Astrocyte of the cerebellum (primary cell): ENCODE data around the gene RPS2.
"Not testable (repeated sequence)": the region's sequence is repeated elsewhere in the genome, so short reads cannot be mapped to it uniquely, and the experiment has no call there.

Source experiments
- DNase-seq: peaks from one replicate; pipeline ENCODE4 v3.0.0-alpha.2; 2011; ENCODE audit warnings: low read depth
- H3K4me3 ChIP-seq: 2 replicates; pipeline ENCODE4 v1.5.1; 2011; ENCODE audit warnings: mild to moderate bottlenecking, low read depth, low read length, moderate library complexity
- in situ Hi-C: cut with HindIII; loops from 2 replicates; pipeline ENCODE4 v1.10.0; 2017; ENCODE audit warnings: low sequenced_read_pairs
- TF ChIP-seq, protein P1 (sequence below): IDR thresholded peaks from 2 replicates; pipeline ENCODE4 v1.5.1; 2012; ENCODE audit warnings: low read length, low read depth, moderate library complexity, mild to moderate bottlenecking; ENCODE audit errors: missing control alignments

RPS2 gene

DNA sequence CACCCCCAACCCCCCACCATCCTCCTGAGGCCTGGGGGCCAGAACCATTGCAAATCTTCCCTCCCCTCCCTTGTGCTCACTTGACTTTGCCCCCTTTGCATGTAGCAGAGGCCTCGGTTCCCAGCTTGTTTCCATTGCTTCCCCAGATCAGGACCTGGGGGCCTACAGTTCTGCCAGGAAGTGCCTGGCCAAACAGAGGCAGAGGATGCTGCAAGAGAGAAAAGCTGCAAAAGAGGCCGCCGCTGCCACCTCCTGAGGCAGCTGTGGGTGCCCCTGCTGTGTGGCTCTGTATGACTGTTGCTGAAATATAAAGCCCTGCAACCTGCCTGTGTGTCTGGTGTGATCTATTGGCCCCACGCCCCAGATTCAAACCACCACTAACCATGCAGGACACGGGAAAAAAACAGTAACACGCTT lies 3.0 kb downstream of the RPS2 start:
- in situ Hi-C loops, result no loop called here
- TF ChIP-seq, protein P1, sequence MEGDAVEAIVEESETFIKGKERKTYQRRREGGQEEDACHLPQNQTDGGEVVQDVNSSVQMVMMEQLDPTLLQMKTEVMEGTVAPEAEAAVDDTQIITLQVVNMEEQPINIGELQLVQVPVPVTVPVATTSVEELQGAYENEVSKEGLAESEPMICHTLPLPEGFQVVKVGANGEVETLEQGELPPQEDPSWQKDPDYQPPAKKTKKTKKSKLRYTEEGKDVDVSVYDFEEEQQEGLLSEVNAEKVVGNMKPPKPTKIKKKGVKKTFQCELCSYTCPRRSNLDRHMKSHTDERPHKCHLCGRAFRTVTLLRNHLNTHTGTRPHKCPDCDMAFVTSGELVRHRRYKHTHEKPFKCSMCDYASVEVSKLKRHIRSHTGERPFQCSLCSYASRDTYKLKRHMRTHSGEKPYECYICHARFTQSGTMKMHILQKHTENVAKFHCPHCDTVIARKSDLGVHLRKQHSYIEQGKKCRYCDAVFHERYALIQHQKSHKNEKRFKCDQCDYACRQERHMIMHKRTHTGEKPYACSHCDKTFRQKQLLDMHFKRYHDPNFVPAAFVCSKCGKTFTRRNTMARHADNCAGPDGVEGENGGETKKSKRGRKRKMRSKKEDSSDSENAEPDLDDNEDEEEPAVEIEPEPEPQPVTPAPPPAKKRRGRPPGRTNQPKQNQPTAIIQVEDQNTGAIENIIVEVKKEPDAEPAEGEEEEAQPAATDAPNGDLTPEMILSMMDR, result no peak
- no peak overlapping the region for H3K4me3 ChIP-seq
- no peak for DNase-seq

DNA sequence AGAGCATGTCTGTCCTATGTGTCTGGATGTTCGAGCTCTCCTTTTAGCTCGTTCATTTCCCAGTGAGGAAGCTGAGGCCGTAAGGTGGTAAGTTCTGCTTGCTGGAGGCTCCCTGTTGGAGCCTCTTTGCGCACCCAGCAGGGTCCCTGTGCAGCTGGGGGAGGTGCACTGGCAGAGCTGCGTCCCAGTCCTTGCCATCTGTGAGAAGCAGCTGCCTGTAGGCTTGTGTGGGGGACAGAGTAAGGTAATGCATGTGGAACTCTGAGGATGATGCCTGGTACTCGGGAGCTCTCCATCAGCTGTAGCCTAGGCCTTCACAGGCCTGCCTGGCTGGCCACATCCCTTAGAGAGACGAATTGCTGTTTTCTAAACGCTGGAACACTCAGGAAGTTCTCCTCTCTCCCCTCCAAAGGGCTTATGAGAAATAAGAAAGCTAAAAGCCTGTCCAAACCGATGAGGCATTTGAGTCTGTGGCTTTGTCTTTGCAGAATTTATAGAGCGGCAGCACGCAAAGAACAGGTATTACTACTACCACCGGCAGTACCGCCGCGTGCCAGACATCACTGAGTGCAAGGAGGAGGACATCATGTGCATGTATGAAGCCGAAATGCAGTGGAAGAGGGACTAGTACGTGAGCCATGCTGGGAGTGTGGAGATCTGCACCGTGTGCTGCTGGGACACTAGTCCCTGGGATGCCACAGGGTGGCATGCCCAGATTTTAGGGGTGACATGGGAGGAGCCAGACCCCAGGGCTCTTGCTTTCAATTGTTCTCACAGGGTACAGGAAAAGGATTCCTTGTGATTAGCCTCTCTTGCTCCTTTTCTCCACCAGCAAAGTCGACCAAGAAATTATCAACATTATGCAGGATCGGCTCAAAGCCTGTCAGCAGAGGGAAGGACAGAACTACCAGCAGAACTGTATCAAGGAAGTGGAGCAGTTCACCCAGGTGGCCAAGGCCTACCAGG lies 3.7 kb downstream of the RPS2 start:
- in situ Hi-C loops, result no loop called here
- H3K4me3 ChIP-seq, result peak overlapping the region; percentile 83
- TF ChIP-seq, protein P1, result no peak
- no peak for DNase-seq

DNA sequence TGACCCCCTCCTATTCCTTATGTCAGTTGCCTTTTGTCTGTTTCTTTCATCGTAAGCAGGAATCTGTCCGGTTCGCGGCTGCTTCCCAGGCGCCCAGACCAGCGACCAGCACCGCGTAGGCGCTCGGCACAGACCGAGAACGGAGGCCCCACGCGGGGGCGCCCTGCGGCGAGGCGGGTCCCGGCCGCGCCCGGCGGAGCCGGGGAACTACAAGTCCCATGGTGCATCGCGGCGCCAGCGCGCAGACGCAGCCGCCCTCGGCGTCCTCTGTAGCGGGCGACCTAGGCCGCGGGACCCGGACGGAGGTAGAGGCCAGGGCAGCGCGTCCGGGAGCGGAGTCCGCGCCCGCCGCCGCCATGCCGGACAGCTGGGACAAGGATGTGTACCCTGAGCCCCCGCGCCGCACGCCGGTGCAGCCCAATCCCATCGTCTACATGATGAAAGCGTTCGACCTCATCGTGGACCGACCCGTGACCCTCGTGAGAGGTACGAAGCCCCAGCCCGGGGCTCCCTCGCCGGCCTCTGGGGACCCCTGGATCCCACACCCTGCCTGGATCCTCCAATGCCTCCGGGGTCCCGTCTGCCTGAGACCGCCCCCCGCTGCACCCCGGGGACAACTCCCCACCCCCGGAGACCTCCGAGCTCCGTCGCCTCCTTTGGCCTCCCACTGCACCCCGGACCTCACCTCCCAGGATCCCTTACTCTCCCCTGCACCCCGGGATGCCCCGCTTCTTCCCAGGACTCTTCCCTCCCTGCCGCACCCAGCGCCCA lies 5.2 kb downstream of the RPS2 start, which contains the start of gene NDUFB10:
Gene NDUFB10, plus strand, starts transcription at position 270 of the 771 bp plus-strand sequence. Its CDS starts 87 bp downstream, at position 357.
- in situ Hi-C loops, result no loop called here
- TF ChIP-seq, protein P1, result peak; percentile 38
- peak; percentile 44 for DNase-seq
- peak within 1 kb of the TSS; percentile 83 for H3K4me3 ChIP-seq

DNA sequence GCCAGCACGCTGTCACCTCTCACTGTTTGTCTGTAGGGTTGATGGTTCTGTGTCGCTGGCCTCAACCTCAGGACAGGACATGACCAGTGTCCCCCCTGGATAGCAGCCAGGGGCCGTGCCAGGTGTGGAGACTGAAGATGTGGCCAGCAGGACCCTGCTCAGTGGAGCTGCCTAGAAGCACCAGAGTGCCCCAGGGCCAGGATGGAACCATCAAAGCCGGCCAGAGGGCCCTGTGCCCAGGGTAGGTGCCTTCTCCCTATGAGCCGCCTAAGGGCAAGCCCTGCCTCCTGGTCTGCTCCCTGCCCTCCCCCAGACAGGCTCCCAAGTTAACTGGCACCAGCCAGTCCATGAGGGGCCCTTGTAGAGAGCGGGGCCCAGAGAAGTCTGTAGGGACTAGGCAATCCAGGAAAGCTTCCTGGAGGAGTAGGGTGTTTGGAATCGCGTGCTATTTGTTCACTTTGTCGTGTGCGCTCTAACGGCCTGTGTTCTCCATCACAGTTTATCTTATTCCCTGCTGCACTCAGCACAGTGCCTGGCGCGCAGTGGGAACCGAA lies 5.8 kb downstream of the RPS2 start:
- in situ Hi-C loops, result no loop called here

DNA sequence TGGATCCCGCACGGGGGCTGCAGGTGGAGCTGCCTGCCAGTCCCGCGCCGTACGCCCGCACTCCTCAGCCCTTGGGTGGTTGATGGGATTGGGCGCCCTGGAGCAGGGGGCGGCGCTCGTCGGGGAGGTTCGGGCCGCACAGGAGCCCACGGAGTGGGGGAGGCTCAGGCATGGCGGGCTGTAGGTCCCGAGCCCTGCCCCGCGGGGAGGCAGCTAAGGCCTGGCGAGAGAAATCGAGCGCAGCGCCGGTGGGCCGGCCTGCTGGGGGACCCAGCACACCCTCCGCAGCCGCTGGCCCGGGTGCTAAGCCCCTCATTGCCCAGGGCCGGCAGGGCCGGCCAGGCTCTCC lies 6.5 kb downstream of the RPS2 start:
- DNase-seq, in situ Hi-C loops, H3K4me3 ChIP-seq: not testable (repeated sequence)

More for the DNA sequence above, 5.8 kb downstream of the RPS2 start:
- no peak for DNase-seq
- TF ChIP-seq, protein P1, result no peak
- H3K4me3 ChIP-seq, result peak overlapping the region; percentile 83

DNA sequence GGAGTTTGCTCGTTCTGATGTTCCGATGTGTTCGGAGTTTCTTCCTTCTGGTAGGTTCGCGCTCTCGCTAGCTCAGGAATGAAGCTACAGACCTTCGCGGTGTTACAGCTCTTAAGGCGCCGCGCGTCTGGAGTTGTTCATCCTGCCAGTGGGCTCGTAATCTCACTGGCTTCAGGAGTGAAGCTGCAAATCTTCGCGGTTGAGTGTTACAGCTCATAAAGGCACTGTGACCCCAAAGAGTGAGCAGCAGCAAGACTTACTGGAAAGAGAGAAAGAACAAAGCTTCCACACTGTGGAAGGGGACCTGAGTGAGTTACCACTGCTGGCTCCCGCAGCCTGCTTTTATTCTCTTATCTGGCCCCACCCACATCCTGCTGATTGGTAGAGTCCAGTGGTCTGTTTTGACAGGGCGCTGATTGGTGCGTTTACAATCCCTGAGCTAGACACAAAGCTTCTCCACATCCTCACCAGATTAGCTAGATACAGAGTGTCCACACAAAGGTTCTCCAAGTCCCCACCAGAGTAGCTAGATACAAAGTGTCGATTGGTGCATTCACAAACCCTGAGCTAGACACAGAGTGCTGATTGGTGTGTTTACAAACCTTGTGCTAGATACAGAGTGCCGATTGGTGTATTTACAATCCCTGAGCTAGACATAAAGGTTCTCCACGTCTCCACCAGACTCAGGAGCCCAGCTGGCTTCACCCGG lies 7.0 kb downstream of the RPS2 start:
- H3K4me3 ChIP-seq, DNase-seq, in situ Hi-C loops: not testable (repeated sequence)

DNA sequence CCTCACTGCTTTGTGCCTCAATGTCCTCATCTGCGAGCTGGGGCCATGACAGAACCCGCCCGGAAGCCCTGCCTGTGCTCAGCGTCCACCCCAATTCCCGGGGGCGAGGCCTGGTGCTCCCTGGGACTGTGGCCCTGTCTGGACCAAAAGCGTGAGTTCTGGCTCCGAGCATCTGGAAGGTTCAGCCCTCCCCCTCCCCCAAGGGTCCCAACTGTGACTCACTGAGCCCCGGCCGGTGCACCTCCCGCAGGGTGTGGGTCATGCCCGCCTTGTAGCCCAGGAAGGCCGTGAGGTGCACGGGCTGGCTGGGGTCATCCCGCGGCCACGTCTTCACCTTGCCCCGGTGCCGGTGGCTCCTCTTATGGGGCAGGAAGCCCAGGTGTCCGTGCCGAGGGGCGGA lies 10.9 kb downstream of the RPS2 start:
- no peak for DNase-seq
- TF ChIP-seq, protein P1, result no peak
- in situ Hi-C loops, result no loop called here
- no peak overlapping the region for H3K4me3 ChIP-seq
